Activated B cell treated with CpG ODN at 0.5 μM for 24 hours (primary cell): ENCODE data around the gene ARHGAP12. TPM values are rescaled to one million over a fixed set of nuclear protein-coding genes. Genes with fewer than 3 reads are reported as not detected.

Experiments used
- ATAC-seq: fragments of 200-7000 bp; cut with Tn5 transposase; one replicate; pipeline ENCODE4 v1.10.0; 2021; ENCODE audit warnings: low read depth, mild to moderate bottlenecking, moderate library complexity
- CTCF ChIA-PET: fragments of 350-600 bp; sonication (Branson Sonifier 250); formaldehyde crosslinking; loops from one replicate; lab custom pipeline; 2021; ENCODE audit warnings: antibody characterized with exemption; lab: Charles Lee
- POLR2A ChIA-PET: fragments of 350-600 bp; sonication (Branson Sonifier 250); formaldehyde crosslinking; loops from one replicate; lab custom pipeline; 2021; ENCODE audit warnings: antibody characterized with exemption; lab: Charles Lee
- DNase-seq: peaks from one replicate; pipeline ENCODE4 v3.0.0; 2022
- H3K27ac Mint-ChIP-seq: one replicate; pipeline ENCODE4 v1.8.0; 2020; ENCODE audit warnings: mixed read lengths
- H3K27me3 Mint-ChIP-seq: one replicate; pipeline ENCODE4 v1.8.0; 2021; ENCODE audit warnings: mixed read lengths
- H3K36me3 Mint-ChIP-seq: one replicate; pipeline ENCODE4 v1.8.0; 2021; ENCODE audit warnings: low read depth, mixed read lengths
- H3K4me1 Mint-ChIP-seq: one replicate; pipeline ENCODE4 v1.8.0; 2021; ENCODE audit warnings: mixed read lengths
- H3K4me3 Mint-ChIP-seq: one replicate; pipeline ENCODE4 v1.8.0; 2020; ENCODE audit warnings: mild to moderate bottlenecking, mixed read lengths
- H3K9me3 Mint-ChIP-seq: one replicate; pipeline ENCODE4 v1.8.0; 2020; ENCODE audit warnings: mixed read lengths
- CTCF ChIP-seq: fragments of 200-600 bp; IDR thresholded peaks from one replicate; pipeline ENCODE4 v1.8.0; 2022; ENCODE audit warnings: antibody characterized with exemption, mild to moderate bottlenecking
- intact Hi-C: fragments of 100-400 bp; cut with micrococcal nuclease; formaldehyde crosslinking; loops from one replicate; pipeline ENCODE4 v1.15.1; 2024
- total RNA-seq: library from RNA; stranded (reverse); gene quantifications from 2 replicates; pipeline ENCODE4 v1.2.3, GENCODE V29; 2022

Gene ARHGAP12
- total RNA-seq, 1 donor from 2014 or later, result 23.2 TPM

GRCh38 chr10:31758495-31758894, 170.1 kb downstream of the ARHGAP12 start:
- no peak for TF ChIP-seq CTCF
- H3K4me3 Mint-ChIP-seq, result peak overlapping the region; percentile 41
- POLR2A ChIA-PET, result no interaction called here
- ATAC-seq, result no peak
- DNase-seq, result no peak
- CTCF ChIA-PET, result no interaction called here
- intact Hi-C loops, result loop anchor here (5.0 kb wide), 1 partner anchor 1231 kb away; no protein-coding TSS in a partner anchor
- no peaks in the 10 kb centered on the region for H3K9me3 Mint-ChIP-seq
- no peaks in the 10 kb centered on the region for H3K27me3 Mint-ChIP-seq
- H3K36me3 Mint-ChIP-seq, result peaks cover 3% of the 10 kb centered on the region
- no peak overlapping the region for H3K27ac Mint-ChIP-seq
- H3K4me1 Mint-ChIP-seq, result peaks cover 20% of the 10 kb centered on the region

- no peak for ATAC-seq
- H3K36me3 Mint-ChIP-seq, result peaks cover 3% of the 10 kb centered on the region
- peaks cover 20% of the 10 kb centered on the region for H3K4me1 Mint-ChIP-seq
- ChIA-PET POLR2A (no interaction called here), CTCF (no interaction called here)
- no peak overlapping the region for H3K4me3 Mint-ChIP-seq
- TF ChIP-seq CTCF, result no peak
- H3K9me3 Mint-ChIP-seq, result no peaks in the 10 kb centered on the region
- no peak for DNase-seq
- H3K27me3 Mint-ChIP-seq, result no peaks in the 10 kb centered on the region
- intact Hi-C loops, result loop anchor here (5.0 kb wide), 1 partner anchor 1231 kb away; no protein-coding TSS in a partner anchor
- no peak overlapping the region for H3K27ac Mint-ChIP-seq
These were observed 170.8 kb downstream of the ARHGAP12 start for GRCh38 chr10:31757831-31758230.

GRCh38 chr10:31757386-31757791, 171.2 kb downstream of the ARHGAP12 start:
- no peak for ATAC-seq
- POLR2A ChIA-PET, result no interaction called here
- intact Hi-C loops, result loop anchor here (5.0 kb wide), 1 partner anchor 1230 kb away; no protein-coding TSS in a partner anchor

GRCh38 chr10:31756729-31757110, 171.9 kb downstream of the ARHGAP12 start:
- no peak for ATAC-seq
- CTCF ChIA-PET, result no interaction called here
- Mint-ChIP-seq H3K27me3 (no peaks in the 10 kb centered on the region), H3K27ac (no peak overlapping the region), H3K4me1 (peaks cover 20% of the 10 kb centered on the region), H3K9me3 (no peaks in the 10 kb centered on the region), H3K36me3 (peaks cover 3% of the 10 kb centered on the region), H3K4me3 (no peak overlapping the region)
- intact Hi-C loops, result loop anchor here (5.0 kb wide), 1 partner anchor 1229 kb away; no protein-coding TSS in a partner anchor
- TF ChIP-seq CTCF, result no peak
- no peak for DNase-seq
- POLR2A ChIA-PET, result no interaction called here

More at GRCh38 chr10:31757386-31757791, 171.2 kb downstream of the ARHGAP12 start:
- Mint-ChIP-seq H3K27ac (no peak overlapping the region), H3K9me3 (no peaks in the 10 kb centered on the region), H3K36me3 (peaks cover 3% of the 10 kb centered on the region), H3K4me1 (peaks cover 20% of the 10 kb centered on the region), H3K27me3 (no peaks in the 10 kb centered on the region), H3K4me3 (no peak overlapping the region)
- no peak for TF ChIP-seq CTCF
- DNase-seq, result no peak
- CTCF ChIA-PET, result no interaction called here

GRCh38 chr10:31756101-31756728, 172.4 kb downstream of the ARHGAP12 start:
- ATAC-seq (no peak), DNase-seq (no peak)
- intact Hi-C loops, result loop anchor here (5.0 kb wide), 1 partner anchor 1229 kb away; no protein-coding TSS in a partner anchor
- peaks cover 3% of the 10 kb centered on the region for H3K36me3 Mint-ChIP-seq
- no peak for TF ChIP-seq CTCF
- no peaks in the 10 kb centered on the region for H3K9me3 Mint-ChIP-seq
- ChIA-PET POLR2A (no interaction called here), CTCF (no interaction called here)
- no peak overlapping the region for H3K4me3 Mint-ChIP-seq
- H3K4me1 Mint-ChIP-seq, result peaks cover 23% of the 10 kb centered on the region
- H3K27ac Mint-ChIP-seq, result no peak overlapping the region
- H3K27me3 Mint-ChIP-seq, result no peaks in the 10 kb centered on the region

Other genes starting within 250 kb of the ARHGAP12 start
- 44.2 and 45.0 TPM in 2 replicates for gene KIF5B, start 127.6 kb upstream of the ARHGAP12 start, total RNA-seq